ENCODE measurements around the gene NCOA3. TPM values are rescaled to one million over a fixed set of nuclear protein-coding genes. Genes with fewer than 3 reads are reported as not detected.

The NCOA3 gene
- total and polyA plus RNA-seq, 2 of the 8 experiments (the other 6 are each of a cell fraction or from before 2014, with no cell fraction given) = 7.9 to 24.7 TPM

- H2BK15ac ChIP-seq (ENCODE audit: low read length) = no peak overlapping the region
- H3K4ac ChIP-seq (replicated peaks; ENCODE audit: insufficient read length, low read depth, low read length) = no peak overlapping the region
- H4K20me1 ChIP-seq (replicated peaks in 1 of 2; ENCODE audit: control insufficient read depth in 1 of 2, insufficient read depth in 2 of 2, low read length in 2 of 2) = no peaks in the 10 kb centered on the region
- FAIRE-seq (no peak), DNase-seq (ENCODE audit: low read depth in 1 of 2, low spot score in 2 of 2) (no peak)
- no peak overlapping the region for H2AK5ac ChIP-seq (ENCODE audit: low read depth, low read length)
- no peak overlapping the region for H3K9ac ChIP-seq (replicated peaks in 1 of 4; ENCODE audit: extremely low read depth in 1 of 4, low read depth in 3 of 4, low read length in 3 of 4)
- H3K14ac ChIP-seq (ENCODE audit: insufficient read length) = no peak overlapping the region
- WGBS, 2 experiments (ENCODE audit: extremely low coverage in 1 of 2, insufficient coverage in 1 of 2, insufficient read length in 1 of 2, insufficient replicate concordance in 2 of 2, low coverage in 1 of 2, low lambda C conversion rate in 2 of 2, missing lambda C conversion rate in 1 of 2) = 90% methylated on average over 7 of the region's 7 CpGs; no CpG with 5 or more reads in 1 of the 2 experiments
- no peak overlapping the region for H4K91ac ChIP-seq (replicated peaks; ENCODE audit: insufficient read length, low read length)
- no peaks in the 10 kb centered on the region for H3K36me3 ChIP-seq (ENCODE audit: control insufficient read depth in 2 of 4, insufficient read depth in 4 of 4, low read length in 3 of 4)
- no peak overlapping the region for H3K23ac ChIP-seq (ENCODE audit: insufficient read length)
- no peak overlapping the region for H2BK5ac ChIP-seq (ENCODE audit: low read depth, low read length)
- no peaks in the 10 kb centered on the region for H3K23me2 ChIP-seq (ENCODE audit: low read depth, low read length)
- ChIA-PET CTCF (ENCODE audit: partially characterized antibody) (interaction anchor here (0.5 to 1.4 kb wide), 4 partner anchors 9 to 84 kb away, joined by 3 to 6 read pairs (median 3); no protein-coding TSS in a partner anchor), POLR2A (ENCODE audit: partially characterized antibody) (interaction anchor here (0.7 kb wide), 1 partner anchor 17 kb away, joined by 3 read pairs; no protein-coding TSS in a partner anchor)
- H4K8ac ChIP-seq (ENCODE audit: extremely low read depth, insufficient read depth, low read length) = no peak overlapping the region
- H3K56ac ChIP-seq (replicated peaks; ENCODE audit: insufficient read length, low read depth, low read length) = no peak overlapping the region
- H2BK20ac ChIP-seq (ENCODE audit: low read length) = no peak overlapping the region
- no peak overlapping the region for H3K4me2 ChIP-seq (ENCODE audit: insufficient read depth in 1 of 2, low read depth in 2 of 2, low read length in 2 of 2)
- no peaks in the 10 kb centered on the region for H3K4me1 ChIP-seq (replicated peaks in 1 of 4; ENCODE audit: control insufficient read depth in 3 of 4, insufficient read depth in 4 of 4, low read length in 3 of 4)
- H3K79me1 ChIP-seq (ENCODE audit: low read depth, low read length) = no peaks in the 10 kb centered on the region
- H2BK12ac ChIP-seq (ENCODE audit: low read depth, low read length) = no peak overlapping the region
- H3K18ac ChIP-seq (ENCODE audit: extremely low read depth, low read length) = no peak overlapping the region
- no peak for TF ChIP-seq CREB1 (IDR thresholded peaks at IDR 0.05)
- TF ChIP-seq BCL11A (IDR thresholded peaks at IDR 0.05; ENCODE audit: low read depth in 2 of 2, low read length in 2 of 2) = no peak
- H3K4me3 ChIP-seq (ENCODE audit: extremely low read depth in 1 of 4, insufficient read depth in 2 of 4, low read depth in 3 of 4, low read length in 4 of 4) = no peak overlapping the region
- no peak overlapping the region for H3K27ac ChIP-seq (ENCODE audit: low read depth, low read length)
- H3K27me3 ChIP-seq (replicated peaks in 1 of 4; ENCODE audit: control insufficient read depth in 3 of 4, extremely low read depth in 1 of 4, insufficient read depth in 3 of 4, low read length in 3 of 4) = no peaks in the 10 kb centered on the region; a peak in 1 of 7 replicates
- no peak overlapping the region for H4K5ac ChIP-seq (ENCODE audit: insufficient read length, low read depth, low read length)
- H2AFZ ChIP-seq (ENCODE audit: low read length) = no peak overlapping the region
- no peaks in the 10 kb centered on the region for H3K9me3 ChIP-seq (ENCODE audit: insufficient read depth in 2 of 2, low read depth in 1 of 2, low read length in 1 of 2)
- no peak overlapping the region for H2BK120ac ChIP-seq (replicated peaks; ENCODE audit: low read depth, low read length)
- no peaks in the 10 kb centered on the region for H3K79me2 ChIP-seq (ENCODE audit: control insufficient read depth in 1 of 2, insufficient read depth in 2 of 2, low read length in 2 of 2)
These were observed 46.3 kb upstream of the NCOA3 start for GRCh38 chr20:47455133-47456040.
